Ishikawa (cell line): ENCODE data around the gene LEO1.

Source experiments
- CEBPB ChIP-seq: IDR thresholded peaks from 2 replicates; pipeline ENCODE4 v1.6.1; 2012
- CREB1 ChIP-seq: IDR thresholded peaks from 2 replicates; pipeline ENCODE4 v1.6.1; 2012; ENCODE audit warnings: low read depth
- EGR1 ChIP-seq: IDR thresholded peaks from 2 replicates; pipeline ENCODE4 v1.6.1; 2012
- EP300 ChIP-seq: IDR thresholded peaks from 2 replicates; pipeline ENCODE4 v1.6.1; 2012; ENCODE audit warnings: borderline replicate concordance
- FOXM1 ChIP-seq: IDR thresholded peaks from 2 replicates; pipeline ENCODE4 v1.6.1; 2012; ENCODE audit warnings: low read depth, borderline replicate concordance
- MAX ChIP-seq: IDR thresholded peaks from 2 replicates; pipeline ENCODE4 v1.6.1; 2012
- NFIC ChIP-seq: IDR thresholded peaks from 2 replicates; pipeline ENCODE4 v1.6.1; 2012
- RAD21 ChIP-seq: IDR thresholded peaks from 2 replicates; pipeline ENCODE4 v1.6.1; 2012; ENCODE audit warnings: low read depth
- REST ChIP-seq: IDR thresholded peaks from 2 replicates; pipeline ENCODE4 v1.6.1; 2012; ENCODE audit warnings: low read depth, mild to moderate bottlenecking
- TAF1 ChIP-seq: IDR thresholded peaks from 2 replicates; pipeline ENCODE4 v1.6.1; 2012; ENCODE audit warnings: low read depth, mild to moderate bottlenecking
- TCF12 ChIP-seq: IDR thresholded peaks from 2 replicates; pipeline ENCODE4 v1.6.1; 2012; ENCODE audit warnings: low read depth
- TEAD4 ChIP-seq: IDR thresholded peaks from 2 replicates; pipeline ENCODE4 v1.6.1; 2012
- YY1 ChIP-seq: IDR thresholded peaks from 2 replicates; pipeline ENCODE4 v1.6.1; 2012; ENCODE audit warnings: low read depth
- ZBTB7A ChIP-seq: IDR thresholded peaks from 2 replicates; pipeline ENCODE4 v1.6.1; 2012; ENCODE audit warnings: low read depth
- TF ChIP-seq, protein P1 (sequence below): IDR thresholded peaks from 2 replicates; pipeline ENCODE4 v1.6.1; 2012

LEO1 gene

GRCh38 chr15:51969728-51970127 is 1.9 kb downstream of the LEO1 start:
- TF ChIP-seq FOXM1 (no peak), TEAD4 (no peak), REST (no peak), YY1 (no peak), CREB1 (no peak)

GRCh38 chr15:51967583-51967982 is 4.0 kb downstream of the LEO1 start:
- TF ChIP-seq ZBTB7A: no peak
- TF ChIP-seq MAX: no peak
- TF ChIP-seq YY1: no peak
- no peak for TF ChIP-seq NFIC
- TF ChIP-seq EGR1: no peak
- TF ChIP-seq, protein P1, sequence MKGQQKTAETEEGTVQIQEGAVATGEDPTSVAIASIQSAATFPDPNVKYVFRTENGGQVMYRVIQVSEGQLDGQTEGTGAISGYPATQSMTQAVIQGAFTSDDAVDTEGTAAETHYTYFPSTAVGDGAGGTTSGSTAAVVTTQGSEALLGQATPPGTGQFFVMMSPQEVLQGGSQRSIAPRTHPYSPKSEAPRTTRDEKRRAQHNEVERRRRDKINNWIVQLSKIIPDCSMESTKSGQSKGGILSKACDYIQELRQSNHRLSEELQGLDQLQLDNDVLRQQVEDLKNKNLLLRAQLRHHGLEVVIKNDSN: no peak
- no peak for TF ChIP-seq FOXM1
- TF ChIP-seq RAD21: no peak
- no peak for TF ChIP-seq EP300

GRCh38 chr15:51966192-51966591 is 5.4 kb downstream of the LEO1 start:
- TF ChIP-seq NFIC (no peak), CREB1 (no peak), EP300 (no peak)

GRCh38 chr15:51965691-51966090 is 5.9 kb downstream of the LEO1 start:
- TF ChIP-seq CEBPB (no peak), REST (no peak), EGR1 (no peak), RAD21 (no peak), YY1 (no peak), ZBTB7A (no peak), EP300 (no peak), TCF12 (no peak), TEAD4 (no peak), CREB1 (no peak), MAX (no peak), FOXM1 (no peak)
- TF ChIP-seq, protein P1: no peak

GRCh38 chr15:51955504-51955903 is 16.1 kb downstream of the LEO1 start:
- TF ChIP-seq ZBTB7A: no peak
- TF ChIP-seq CEBPB: no peak
- TF ChIP-seq TEAD4: no peak
- no peak for TF ChIP-seq MAX
- TF ChIP-seq TAF1: no peak
- no peak for TF ChIP-seq EP300
- TF ChIP-seq EGR1: no peak

DNA sequence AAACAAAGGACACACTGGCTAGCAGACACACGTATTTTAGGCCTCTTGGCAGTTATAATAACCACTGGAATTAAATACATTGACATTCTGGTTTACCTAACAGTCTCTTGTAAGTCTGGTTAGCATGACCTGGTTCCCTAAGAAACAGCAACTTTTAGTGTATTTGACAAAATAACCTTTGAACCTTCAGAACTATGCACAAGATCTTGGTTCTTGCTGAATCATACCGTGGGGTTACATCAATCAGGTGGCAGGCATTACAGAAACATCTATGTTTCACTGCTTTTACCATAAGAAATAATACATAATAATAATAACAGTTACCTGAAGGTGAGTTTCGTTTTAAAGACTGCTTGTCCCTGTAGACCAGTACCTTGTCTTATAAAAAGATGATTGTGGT is 18.8 kb downstream of the LEO1 start:
- TF ChIP-seq FOXM1 (no peak), RAD21 (no peak), TAF1 (no peak)

DNA sequence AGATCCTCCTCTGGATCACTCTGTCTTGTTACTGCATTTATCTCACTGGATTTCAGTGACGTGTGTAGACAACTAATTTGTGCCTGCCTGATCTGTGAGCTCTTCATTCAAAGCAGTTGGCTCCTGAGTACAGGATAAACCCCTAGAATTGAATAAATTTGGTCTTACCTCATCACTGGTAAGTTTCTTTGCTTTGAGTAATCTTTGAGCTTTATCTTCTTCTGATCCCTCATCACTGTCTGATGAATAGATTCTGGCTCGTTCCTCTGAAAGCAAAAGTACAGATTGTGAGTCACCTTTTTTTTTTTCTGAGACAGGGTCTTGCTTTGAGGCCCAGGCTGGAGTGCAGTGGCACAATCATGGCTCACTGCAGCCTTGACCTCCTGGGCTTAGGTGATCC is 24.5 kb downstream of the LEO1 start:
- TF ChIP-seq MAX (no peak), TCF12 (no peak), CEBPB (no peak), EP300 (no peak)
